AG08396 (cell line): ENCODE results near the gene PEPD.

Experiments used
- DNase-seq: peaks from one replicate; pipeline ENCODE4 v3.0.0; 2012; ENCODE audit warnings: low spot score, mixed read lengths

Gene PEPD

DNA sequence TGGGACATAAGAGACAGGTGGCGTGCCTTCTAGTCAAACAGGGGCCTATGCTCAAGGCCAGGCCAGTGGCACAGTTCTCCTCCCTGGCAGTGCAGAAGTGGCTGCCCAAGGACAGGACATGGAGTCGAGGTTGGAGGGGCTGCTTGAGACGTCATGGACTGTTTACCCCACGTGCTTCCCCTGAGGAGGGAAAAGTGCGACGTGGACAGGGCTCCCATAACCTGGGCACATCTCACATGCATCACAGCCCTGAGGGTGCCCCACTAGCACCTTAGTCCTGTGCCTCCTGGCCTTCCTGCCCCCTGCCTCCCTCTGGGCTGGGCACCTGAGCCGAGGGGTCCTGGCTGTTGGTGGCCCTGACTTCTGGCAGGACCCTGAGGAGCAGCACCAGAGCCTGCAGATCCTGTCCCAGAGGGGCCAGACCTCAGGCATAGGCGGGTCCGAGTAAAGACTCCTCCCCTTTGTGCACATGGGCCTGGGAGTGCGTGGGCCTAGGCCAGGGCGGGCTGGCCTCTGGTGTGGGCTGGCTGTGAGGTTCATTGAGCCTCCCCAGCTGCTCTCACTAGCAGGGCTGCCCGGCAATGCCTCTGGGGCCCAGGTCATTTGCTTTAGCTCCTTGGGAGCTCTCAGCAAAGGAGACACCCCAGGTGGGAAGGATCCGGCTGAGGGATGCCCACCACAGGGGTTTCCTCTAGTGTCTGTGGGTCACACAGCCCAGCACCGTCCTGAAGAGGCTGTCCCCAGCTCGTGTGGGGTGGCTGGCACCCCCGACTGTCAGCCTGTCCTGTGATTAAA, 82.4 kb downstream of the PEPD start:
- DNase-seq, result no peak

DNA sequence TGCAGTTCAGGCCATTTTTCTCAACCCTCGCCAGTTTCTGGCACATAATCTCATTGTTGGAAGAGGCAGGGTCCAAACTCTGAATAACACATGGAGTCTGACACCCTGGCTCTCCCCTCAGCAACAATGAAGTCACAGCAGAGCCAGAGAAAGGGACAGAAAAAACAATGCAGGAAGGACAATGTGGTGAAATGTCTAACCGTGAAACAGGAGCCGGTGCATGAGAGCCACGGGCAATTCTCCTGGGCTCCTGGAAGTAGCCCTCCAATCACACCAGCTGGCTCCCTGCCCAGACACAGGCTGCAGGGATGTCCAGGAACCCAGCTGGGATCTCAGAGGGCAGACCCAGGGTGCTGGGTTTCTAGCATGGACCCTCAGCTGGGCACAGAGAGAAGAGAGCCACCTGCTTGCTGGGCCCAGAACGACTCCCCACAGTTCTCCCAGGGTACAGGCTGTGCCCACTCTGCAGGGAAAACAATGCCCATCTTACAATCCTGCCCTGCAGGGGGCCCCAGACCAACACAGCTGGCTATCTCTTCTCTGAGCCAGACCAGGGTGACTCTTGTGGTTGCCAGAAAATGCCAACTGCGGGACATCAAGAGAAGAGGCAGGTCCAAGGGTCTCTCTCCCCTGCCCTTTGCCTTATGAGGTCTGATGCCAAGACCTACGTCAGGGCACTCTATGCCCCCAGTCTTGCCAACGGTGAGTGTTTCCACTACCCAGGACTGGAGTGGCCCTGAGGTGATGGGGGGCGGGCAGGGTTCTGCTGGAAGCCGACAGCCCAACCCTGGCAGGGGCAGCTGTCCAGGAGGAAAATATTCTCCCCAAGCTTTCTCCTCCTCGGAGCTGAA, 83.5 kb downstream of the PEPD start:
- DNase-seq, result no peak

DNA sequence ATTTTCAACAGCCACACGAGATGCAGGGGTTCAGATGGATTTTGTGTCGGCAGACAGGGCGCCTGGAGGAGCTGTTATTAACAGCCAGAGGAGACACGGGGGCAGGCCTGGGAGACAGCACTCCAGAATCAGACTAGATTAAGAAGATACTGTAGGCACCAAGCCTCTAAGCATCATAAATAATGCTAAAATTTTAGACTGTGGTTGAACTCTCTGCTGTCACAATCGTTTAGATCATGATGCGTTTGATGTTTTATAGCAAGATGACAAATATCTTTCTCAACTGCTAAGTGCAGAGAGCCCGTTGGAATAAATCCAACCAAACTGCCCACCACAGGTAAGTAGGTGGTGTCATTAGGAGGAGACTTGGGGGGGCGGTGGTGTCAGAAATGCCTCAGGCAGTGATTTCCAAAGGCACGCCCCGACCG, 84.2 kb downstream of the PEPD start:
- no peak for DNase-seq

DNA sequence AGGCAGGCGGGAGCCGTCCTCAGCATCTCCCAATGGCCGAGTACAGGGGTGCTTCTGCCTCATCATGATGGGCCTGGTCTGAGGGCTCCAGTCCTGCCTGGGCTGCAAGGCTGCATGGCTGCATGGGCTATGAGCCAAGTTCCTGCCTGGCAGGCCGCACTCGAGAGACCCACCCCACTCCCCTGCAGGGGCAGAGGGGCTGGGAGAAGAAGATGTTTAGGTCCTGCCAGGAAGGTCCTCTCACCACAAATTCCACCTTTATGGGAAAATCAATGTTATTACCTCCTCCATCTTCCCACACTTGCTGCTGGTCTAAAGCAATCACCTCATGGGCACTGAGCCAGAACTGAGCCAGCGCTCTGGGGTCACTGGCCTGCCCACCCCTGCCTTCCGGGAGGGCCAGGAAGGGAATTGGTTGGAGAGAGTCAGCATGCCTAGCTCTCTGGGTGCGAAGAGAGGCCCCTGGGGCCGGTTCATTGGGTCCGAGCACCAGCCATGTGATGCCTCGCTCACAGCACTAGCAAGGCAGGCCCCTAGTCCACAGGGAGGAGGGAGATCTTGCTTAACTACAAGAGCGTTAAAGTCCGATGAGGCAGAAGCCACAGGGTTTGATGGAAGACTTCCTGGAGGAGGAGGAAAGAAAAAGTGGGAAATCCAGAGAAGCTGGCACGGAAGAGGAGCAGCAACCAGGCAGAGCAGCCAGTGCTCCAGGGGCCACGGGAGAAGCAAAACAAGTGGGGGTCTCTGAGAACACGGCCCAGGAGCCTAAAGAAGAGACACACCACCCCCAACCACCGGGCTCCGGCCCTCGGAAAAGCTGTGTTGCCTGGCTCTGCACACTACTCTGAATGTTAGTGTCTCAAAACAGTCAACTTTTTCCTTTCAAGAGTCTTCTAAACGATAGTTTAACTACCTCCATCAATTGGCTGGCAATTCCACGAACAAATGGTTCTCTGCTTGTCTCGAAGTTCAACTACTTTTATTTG, 84.9 kb downstream of the PEPD start:
- DNase-seq, result no peak

DNA sequence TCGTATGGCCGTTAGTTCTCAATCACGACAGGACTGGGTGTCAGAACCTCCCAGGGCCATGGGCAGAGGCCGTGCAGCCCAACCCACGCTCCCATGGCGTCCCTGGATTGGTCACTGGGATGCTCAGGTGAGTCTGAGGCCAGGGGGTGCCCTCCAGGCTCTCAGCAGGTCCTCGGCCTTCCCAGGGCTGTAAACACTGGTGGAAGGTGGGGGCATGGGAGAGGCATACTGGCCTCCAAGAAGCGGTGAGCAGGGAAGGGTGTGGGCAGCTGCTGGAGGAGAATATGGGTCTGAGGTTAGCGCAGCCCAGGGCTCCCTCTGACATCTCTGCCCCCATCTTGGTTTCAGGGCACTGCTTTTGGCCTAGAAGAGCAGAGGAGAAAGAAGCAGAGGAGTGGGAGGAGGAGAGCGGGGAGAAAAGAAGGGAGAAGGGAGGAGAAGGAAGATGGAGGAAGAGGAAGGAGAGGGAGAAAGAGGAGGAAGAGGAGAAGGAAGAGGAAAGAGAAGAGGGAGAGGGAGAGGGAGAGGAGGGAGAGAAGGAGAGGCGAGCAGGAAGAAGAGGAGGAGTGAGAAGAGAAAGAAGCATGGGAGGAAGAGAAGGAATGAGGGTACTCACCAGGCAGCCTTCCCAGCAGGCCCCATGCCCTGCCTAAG, 85.8 kb downstream of the PEPD start:
- DNase-seq, result no peak

DNA sequence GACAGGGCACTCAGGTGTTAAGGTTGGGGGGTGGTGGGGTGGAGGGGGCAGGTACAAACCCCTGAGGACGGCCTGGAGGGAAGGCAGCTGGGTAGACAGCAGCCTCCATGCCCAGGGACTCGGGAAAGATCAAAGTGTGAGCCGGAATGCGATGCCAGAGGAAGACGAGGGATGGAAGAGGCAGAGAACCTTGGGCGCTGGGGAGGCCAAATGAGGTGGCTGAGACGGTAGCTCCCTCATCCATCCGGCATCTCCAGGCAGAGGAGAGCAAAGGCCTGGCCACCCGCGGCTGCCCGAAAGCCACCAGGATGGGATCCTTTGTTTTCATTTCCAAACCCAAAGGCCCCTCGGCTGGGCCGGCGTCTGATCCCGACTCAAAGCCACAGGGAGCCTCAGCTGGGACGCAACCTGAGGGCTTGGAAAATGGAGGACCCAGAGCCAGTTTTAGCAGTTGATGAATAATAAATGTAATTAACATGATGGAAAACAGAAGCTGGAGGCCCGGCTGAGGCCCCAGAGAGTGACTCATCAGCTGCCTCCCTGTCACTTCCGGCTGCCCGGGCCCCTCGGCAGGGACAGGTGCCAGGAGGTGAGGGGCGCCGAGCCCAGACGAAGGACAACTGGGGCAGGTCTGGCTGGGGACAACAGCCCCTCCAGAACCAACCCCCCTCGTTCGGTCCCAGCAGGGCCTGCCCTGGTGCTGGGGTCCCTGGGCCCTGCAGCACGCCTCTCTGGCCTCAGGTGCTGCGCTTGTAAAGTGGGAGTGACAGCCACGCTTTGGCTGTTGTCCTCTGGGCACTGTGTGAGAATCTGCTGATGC, 86.5 kb downstream of the PEPD start:
- no peak for DNase-seq

DNA sequence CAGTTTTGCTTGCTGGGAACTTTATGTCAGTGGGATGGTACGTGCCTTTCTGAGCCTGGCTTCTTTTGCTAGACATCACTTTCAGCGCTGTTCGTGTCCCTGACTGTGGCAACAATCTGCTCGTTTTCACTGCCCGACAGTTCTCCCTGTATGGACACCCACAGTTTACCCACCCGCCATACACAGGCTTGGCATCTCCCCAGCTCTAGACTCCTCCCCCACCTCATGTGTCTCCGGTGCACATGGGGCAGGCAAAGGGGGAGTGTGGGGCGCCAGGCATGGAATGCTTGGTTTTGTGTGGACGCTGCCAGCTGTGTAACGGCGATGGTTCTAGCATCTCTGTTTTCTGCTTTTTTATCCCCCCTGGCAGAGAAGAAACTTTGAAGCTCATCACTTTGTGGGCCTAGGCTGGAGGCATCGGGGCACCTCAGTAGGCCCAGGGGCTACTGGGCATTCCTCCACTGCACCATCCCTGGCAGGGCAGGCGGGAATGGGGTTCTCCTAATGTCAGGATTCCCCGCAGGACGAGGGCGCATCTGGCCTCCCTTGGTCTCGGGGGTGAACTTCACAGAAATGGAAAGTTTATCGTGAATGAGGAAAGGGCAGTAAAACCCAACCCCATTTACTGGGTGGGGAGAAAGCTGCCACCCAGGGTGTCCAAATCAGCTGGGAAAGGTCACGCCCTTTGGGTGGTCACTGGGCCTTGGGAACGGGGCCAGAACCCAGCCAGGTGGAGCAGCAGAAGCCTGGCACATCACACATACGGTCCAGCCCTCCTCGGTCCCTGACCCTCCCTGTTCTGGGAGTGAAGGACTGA, 87.3 kb downstream of the PEPD start:
- DNase-seq, result no peak

DNA sequence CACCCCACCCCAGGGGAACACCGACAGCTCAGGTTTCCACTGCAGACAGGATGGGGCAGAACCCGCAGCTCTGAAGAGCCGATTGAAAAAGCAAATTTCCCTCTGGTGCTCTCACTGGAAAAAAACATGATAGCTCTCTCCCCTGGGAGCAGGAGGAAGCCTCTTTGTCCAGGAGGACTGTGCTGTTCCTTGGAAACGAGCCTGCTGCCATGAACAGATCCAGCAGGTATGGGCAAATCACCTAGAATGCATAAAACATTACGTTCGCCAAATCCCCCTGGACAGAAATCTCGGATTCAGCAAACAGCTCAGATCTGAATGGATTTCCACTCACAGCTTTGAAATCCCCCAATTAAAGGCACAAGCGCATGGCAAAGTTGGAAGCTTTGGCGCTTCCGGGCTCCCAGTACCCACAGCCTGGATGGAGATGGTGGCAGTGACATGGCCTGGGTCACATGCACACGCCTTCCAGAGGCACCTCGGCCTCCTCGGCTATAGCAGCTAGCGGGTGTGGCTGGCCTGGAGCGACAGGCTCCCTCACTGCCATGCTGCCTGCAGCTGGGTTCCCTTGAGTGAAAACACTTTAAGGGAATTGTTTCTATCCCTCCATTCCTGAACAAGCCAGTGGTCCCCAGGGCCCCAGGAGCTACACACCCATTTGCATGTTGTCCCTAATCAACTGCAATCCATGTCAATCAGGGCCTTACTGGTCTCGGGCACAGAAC, 89.0 kb downstream of the PEPD start:
- no peak for DNase-seq

DNA sequence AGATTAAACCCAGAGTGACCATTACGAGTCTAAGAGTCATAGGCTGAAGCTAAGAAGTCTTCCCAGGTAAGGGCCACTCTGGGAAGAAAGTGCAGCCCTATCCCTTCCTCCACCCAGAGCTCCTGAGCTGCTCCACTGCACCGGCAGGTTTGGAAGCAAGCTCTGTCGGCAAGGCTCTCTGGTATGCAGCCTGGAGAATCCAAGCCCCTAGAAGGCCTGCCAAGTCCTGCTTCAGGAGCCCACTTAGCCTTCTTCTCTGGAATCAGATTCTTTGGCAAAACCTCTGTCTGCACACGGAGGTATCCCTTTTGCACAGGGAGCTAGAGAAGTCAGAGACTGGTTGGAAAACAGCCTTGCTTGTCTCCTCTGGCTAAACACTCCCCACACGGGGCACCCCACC, 89.6 kb downstream of the PEPD start:
- no peak for DNase-seq

DNA sequence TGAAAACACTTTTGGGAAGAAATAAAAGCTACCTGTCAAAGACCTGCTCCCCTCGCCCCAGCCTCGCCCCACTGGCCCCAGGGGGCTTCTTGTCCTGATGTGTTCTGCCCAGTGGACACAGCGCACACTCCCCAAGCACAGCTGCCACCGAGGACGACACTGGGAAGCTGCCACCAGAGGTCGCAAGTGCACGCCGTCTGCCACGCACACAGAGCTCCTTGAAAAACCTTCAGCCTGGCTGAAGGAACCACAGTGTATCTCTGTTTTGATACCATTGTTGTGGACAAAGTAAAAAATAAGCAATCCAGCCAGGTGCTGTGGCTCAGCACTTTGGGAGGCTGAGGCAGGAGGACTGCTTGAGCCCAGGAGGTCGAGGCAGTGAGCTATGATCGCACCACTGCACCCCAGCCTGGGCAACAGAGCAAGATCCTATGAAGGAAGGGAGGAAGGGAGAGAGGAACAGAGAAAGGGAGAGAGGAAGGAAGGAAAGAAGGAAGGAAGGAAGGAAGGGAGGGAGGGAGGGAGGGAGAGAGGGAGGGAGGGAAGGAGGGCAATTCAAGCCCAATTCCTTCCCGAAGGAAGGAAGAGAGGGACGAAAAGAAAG, 90.8 kb downstream of the PEPD start:
- peak; percentile 82 for DNase-seq

DNA sequence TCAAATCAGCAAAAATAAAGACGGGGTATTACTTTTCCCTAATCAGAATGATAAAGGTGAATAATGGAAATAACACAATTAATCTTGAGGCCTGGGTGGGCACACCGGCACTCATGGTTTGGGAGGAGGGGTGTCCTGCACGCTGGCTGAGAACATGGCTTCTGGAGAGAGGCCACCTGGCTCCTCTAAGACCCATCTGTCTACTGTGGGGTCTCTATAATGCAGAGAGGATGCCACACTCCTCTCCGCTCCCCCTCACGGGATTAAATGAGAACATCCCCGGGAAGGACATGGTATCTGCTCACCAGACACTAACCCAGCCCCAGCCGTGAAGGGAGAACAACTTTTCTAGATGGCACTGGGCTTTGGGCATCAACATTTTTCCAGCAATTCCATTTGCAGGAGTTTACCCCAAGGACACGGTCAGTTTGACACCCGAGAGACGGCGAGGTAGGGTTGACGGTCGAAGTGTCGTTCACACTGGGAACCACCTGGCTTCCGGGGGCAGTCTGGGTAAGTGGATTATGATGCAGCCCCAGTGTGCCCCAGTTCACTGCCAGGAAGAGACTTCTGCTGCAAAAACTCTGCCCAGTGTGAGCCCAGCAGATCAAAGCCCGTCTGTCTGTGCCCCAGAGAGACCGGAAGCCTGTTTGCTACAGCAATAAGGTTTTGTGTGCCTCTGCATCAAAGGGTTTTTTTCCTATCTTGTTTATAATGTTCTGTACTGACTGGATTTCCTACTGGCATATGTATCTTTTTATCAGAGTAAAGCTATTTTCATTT, 91.5 kb downstream of the PEPD start:
- DNase-seq, result no peak

DNA sequence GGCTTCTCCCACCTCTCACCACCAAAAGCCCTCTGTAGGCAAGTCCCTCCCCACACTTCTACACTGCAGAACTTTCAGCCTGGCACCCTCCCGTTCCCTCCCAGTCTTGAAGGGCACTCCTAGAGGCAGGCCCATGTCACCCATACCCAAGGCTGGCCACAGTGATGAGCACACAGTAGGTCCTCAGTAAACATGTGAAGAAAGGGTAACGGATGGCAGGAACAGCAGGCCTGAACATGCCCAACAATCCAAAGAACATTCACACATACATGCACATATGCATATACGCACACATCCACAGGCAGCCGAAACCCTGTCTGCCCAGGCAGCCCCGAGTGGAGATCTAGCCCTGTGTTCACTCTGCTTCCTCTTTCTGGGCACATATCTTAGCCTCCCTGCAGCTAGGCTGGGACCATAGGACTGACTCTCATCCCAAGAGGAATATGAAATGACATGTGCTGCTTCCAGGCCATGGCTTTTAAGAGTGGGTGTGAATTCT, 92.9 kb downstream of the PEPD start:
- DNase-seq, result no peak

DNA sequence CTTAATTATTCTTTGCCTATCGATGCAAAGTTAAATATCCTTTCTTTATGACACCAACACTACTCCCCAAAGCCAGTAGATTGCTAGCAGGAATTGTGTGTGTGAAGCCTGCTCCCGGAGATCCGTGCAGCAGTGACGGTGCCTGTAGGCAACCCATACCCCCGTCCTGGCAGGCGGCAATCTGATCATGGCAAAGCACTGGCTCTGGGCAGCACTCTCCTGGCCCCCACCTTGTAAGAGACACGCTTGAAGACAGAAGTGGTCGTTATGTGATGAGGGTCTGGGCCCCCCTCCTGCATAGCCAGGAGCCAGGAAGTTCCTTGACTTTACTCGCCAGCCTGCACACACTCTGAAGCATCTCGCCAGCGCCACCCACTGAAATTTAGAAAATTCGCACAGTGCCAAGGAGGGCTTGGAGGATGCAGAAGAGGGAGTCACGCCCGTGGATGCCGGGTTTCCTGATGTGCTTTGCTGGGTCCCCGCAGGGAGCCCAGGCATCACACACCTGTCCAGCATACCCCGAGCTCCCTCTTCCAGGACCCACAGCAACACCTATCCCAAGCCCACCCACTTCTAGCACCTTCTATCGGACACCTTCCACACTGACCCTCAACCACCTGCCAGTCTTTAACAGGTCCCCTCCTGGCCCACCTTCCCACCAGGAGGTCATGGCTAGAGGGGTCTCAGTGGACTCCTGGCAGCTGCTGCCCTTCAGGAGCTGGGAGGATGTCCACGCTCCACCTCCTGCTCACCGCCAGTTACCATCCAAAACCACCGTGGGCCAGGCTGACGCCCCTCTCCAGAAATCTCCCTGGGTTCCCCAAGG, 93.6 kb downstream of the PEPD start:
- no peak for DNase-seq

DNA sequence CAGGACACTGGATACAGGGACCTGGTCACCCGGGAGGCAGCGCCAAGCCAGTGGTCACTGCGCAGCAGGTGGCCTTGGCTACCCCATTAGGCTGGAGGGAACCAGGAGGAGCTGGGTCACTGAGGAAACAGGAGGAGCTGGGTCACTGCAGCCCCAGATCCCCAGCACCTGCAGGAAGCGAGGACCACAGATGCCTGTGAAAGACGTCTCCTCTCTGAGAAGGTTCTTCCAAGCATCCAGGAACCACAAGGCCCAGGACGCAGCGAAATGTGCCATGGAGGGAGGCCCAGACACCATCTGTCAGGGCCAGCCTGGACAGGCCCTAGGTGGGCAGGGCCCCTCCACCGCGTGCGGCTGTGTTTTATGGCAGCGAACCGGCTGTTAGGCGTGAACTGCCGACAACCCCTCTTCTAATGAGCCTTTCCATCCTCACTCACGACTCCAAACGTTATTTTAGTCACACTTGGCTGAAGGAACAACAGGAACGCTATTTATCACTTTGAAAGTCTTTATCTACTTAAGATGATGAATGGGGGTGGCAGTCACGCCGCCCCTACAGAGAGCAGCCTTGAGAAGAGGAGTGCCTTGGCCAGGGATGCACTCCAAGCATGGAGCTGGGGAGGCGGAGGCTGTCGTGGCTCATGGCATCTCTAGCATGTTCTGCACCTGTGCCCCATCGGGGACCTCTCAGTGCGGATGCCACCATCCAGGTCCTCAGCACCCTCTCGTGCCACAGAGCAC, 94.8 kb downstream of the PEPD start:
- no peak for DNase-seq

DNA sequence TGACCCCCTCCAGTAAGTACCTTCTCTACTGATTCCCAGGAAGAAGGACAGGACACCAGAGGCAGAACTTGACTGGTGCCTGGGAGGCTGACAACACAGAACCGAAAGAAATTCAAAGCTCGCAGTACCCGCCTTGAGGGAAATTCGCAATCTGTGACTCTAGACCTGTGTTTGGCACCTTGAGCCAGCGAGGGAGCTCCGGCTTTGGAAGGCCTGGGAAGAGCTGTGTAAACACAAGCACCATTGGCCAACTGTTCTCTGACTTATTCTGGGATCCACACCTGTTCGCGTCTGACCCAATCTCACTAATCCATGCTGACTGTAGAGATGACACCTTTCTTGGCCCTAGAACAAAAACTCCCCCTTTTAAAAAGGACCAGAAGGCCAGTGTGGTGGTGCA, 97.4 kb downstream of the PEPD start:
- no peak for DNase-seq
